GM18909 (cell line): ENCODE results near the gene MED8.
"Not testable (repeated sequence)": the region's sequence is repeated elsewhere in the genome, so short reads cannot be mapped to it uniquely, and the experiment has no call there.

Experiments used
- ATAC-seq: cut with Tn5 transposase; IDR thresholded peaks from one replicate; pipeline ENCODE4 v1.9.1; 2021; ENCODE audit warnings: mild to moderate bottlenecking; ENCODE audit not compliant: unreplicated experiment, poor library complexity

The MED8 gene

DNA sequence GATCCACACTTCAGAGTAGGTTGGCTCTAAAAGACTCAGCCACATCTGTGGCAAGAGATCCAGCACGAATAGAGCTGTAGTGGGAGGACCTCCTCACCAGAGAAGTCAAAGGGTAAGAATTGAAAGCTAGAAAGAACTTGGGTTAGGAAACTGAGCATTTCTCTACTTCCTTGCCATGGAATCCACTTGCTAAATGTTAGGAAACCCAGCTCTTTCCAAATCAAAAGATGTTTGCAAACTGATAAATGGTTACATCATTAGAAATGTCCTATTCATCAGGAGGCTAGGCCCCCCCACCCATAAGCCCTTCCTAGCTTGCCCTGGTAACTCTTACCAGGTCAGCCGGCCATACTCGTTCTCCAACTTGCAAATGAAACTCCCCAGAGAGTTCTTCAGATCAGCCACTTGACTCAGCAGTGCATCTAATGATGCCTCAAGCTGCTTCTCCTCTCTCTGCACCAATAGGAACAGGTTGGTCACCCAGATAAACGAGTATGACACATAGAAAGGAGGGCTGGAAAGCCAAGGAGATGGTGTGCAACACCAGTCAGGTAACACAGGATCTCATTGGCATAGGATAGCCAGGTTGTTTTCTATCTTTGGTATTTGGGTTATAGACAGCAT, 1.5 kb downstream of the MED8 start:
- ATAC-seq, result no peak

DNA sequence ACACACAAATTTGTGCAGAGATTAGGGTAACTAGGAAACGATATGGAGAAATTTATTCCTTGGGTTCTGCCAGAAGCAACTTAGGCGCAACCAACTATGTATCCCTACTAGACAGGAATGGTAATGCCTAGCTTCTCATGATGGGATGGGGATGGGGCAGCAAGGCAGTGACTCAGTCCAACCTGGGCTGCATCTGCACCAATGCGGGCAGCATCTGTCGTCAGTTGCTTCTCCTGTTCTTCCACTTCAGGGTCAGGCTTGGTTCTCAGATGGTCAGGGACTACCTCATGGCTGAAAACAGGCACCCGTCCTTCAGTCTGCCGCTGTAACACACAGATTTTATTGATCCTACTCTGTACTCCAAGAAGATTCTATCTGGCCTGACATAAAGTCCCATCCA, 2.9 kb downstream of the MED8 start:
- no peak for ATAC-seq

DNA sequence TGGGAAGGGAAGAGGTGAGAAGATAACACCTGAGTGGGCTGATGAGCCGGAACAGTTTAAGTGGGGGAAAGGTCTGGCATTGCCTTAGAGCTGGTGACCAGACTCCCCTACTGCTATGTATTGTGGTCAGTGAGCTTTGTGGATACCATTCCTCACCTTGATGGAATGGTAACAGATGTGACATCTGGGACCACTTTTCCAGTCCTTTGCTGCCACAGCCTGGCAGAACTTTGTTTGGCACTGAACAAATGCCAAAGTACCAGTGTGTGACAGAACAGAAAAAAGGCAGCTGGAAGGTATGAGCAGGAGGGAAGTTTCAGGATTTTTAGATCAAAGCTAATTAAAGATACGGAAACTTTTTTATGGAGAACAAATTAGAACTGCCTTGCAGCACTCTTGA, 6.2 kb downstream of the MED8 start:
- ATAC-seq, result no peak

DNA sequence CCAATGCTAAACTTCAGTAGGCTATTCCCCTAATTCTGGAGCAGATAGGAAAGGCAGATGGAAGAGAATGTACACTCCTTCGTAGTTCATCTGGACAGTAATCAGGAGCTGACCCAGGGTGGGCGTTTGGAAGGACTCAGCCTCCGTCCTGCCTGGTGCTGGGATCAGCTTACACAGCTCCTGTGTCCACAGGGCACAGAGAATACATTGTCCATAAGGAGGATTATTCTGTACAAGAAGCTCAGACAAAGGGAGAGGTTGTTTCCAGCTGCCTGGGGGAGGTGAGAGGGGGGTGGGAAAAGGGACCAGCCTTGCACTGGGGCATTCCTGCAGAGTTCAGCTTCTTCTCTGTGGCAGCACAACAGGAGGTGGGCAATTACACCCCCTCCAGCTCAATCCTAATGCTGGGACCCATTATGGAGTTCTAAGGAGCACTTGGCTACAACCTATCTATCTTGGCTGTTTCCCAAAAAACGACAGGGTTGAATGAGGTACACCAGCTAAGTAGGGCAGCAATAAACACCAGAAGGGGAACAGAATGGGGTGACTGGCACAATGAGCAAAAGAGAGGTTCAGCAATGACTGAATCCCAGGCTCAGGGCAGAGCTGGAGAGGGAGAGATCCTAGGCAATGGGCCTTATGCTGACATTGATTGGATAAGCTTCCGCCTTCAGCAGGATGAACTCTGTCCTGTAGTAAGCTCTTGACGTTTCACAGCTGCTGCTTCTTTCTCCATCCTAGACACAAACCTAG, 7.4 kb downstream of the MED8 start:
- no peak for ATAC-seq

DNA sequence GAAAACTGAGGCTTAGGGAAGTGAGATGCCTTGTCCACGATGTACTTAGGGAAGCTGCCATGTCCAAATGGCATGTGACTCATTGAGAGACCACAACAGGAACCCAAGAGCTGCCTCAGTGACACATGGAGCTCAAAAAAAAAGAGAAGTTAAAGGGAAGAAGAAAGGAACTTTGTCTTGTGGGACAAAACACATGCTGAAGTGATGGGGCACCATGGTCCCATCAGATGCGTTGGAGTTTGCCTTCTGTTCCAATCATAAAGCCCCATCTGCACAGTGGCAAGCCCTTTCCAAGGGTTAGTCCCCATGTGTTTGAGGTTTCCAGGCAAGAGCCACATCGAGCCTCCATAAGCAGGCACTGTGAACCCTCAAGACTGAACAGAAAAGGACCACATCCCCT, 8.0 kb downstream of the MED8 start:
- no peak for ATAC-seq

DNA sequence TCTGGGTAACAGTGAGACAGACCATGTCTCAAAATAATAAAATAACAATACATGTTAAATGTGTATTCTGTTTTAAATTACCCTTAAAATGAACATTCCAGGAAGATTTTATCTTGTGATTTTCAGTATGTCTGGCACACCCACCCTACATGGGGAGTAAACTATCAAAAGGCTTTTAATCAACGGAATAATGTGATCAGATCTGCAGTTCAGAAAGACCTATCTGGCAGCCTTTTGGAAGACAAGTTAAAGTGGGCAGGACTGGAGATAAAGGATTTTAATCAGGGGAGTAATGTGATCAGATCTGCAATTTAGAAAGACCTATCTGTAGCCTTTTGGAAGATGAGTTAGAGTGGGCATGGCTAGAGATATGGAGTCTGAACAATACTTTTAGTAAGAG, 10.1 kb downstream of the MED8 start:
- no peak for ATAC-seq

DNA sequence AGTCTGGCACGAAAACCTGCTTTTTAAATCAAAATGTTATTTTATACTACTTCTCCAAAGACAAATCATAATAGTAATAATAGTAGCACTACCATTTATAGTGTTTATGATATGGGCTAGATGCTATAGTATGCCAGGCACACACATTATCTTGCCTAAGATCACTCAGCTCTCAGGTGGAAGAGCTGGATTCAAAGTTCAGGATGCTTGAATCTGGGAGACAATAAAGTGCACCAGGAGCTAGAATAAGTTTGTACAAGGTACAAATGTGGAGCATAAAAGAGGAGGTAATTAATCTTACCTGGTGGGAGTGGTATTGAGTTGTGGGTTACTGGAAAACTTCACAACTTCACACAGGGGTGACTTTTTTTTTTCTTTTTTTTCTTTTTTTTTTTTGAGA, 11.8 kb downstream of the MED8 start:
- ATAC-seq, result no peak

DNA sequence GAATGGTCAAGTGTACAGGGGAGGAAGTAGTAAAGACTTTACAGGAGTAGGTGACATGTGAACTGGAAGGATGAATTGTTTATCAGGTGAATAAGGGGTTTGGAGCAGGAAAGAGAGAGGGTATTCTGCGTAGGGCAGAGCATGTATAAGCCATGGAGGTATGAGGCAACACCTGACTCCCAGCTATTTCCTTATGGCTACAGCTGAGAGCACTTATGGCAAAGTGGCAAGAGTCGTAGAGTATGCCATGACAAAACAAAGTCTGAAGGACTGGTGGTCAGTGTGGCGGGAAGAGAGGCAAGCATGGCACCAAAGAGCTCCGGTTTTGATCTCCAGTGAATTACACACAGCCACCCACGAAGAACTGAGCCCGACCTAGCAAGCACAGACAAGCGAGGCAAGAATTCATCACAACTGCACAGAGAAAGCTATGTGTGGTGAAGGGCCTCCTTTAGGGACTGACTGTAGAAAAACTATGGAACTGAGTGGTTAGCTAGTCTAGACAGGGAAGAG, 12.8 kb downstream of the MED8 start:
- no peak for ATAC-seq

DNA sequence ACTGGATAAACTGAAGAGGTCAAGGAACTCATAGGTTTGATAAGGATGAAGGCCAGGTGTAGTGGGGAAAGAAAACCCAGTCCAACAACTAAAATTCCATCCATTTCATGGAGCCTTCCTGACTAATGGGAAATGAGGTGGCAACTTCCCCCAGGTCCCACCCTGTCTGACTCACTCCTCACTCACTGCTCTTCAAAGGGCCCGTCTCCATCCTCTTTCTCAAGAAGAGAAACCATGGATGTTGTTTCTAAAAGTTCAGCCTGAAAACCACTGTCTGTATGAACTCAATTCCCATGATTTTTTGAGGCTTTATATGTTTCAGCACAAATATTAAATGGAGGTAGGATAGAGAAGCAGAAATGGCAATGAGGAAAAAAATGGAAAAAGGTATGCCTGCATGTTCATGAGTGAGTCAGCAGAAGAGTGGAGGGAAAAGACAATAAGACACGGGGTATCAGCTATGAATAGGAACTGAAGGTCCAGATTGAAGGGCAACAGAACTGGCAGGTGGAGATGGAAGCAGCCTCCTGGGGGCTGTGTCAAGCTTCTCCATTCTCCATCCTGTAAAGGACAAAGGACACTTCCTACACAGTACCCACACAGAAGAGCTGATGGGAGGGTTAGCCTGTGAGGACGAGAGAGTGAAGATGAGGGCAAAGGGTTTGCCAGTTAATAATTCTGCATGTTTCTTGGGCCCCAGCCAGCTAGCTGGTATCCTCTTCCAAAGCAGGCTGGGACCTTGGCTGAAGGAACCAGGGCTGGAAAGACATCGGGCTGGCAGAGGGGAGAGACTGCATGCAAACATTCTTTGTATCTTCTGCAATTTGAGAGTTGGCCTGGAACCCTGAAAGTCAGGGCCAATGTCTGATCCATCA, 16.3 kb downstream of the MED8 start:
- no peak for ATAC-seq

DNA sequence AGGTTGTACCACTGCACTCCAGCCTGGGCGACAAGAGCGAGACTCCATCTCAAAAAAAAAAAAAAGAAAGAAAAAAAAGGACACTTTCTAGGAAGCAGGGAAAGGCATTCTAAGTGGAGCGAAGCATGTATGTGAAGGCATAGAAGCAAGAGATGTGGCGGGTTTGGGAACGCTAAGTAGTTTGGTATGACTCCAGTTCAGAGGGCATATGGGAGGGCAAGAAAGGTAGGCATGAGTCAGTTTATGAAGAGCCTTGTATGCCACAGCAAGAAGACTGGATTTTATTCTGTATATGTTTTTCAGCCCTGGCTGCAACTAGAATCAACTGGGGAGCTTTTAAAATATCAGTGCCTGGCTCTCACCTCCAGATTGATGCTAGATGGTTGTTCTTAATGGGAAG, 17.4 kb downstream of the MED8 start:
- no peak for ATAC-seq

DNA sequence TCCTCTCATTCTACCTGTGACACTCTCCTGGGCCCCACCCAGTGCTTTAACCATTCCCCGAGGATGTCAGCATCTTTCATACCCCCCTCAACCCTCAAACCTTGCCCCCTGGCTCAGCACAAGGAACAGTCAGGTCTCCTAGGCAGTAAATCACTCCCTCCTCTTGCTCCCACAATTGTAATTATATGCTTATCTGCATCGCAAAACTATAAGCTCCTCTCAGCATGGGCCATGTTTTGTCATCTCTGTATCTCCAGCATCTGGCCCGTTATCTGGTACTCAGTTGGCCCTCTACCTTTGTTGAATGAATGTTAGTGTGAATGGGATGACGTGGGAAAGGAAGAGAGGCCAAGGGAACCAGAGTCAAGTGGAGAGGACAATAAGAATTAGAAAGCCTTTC, 19.0 kb downstream of the MED8 start:
- no peak for ATAC-seq

DNA sequence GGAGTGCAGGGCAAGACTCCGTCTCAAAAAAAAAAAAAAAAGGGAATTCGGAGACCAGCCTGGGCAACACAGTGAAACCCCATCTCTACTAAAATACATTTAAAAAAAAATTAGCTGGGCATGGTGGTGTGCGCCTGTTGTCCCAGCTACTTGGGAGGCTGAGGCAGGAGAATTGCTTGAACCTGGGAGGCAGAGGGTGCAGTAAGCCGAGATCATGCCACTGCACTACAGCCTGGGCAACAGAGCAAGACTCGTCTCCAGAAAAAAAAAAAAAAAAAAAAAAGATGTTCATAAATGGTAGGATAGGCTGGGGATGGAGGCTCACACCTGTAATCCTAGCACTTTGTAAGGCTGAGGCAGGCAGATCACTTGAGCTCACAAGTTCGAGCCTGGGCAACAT, 19.8 kb downstream of the MED8 start:
- not testable (repeated sequence) for ATAC-seq

DNA sequence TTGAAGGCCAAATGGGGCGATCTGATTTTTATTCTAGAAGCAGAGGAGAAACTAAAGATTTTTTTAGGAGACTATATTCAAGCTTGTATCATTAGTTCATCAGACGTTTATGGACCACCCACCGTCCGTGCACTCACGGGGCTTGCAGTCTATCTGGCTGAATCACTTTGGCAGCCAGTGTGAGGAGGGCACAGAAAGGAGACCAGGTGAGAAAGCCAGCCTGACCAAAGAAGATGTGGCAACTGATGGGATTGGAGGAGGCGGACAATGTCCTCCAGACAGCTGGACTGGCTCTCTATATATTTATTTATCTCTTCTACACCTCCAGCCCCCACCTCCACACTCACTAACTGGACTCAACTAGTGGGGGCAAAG, 21.0 kb downstream of the MED8 start:
- ATAC-seq, result peak; percentile 2

DNA sequence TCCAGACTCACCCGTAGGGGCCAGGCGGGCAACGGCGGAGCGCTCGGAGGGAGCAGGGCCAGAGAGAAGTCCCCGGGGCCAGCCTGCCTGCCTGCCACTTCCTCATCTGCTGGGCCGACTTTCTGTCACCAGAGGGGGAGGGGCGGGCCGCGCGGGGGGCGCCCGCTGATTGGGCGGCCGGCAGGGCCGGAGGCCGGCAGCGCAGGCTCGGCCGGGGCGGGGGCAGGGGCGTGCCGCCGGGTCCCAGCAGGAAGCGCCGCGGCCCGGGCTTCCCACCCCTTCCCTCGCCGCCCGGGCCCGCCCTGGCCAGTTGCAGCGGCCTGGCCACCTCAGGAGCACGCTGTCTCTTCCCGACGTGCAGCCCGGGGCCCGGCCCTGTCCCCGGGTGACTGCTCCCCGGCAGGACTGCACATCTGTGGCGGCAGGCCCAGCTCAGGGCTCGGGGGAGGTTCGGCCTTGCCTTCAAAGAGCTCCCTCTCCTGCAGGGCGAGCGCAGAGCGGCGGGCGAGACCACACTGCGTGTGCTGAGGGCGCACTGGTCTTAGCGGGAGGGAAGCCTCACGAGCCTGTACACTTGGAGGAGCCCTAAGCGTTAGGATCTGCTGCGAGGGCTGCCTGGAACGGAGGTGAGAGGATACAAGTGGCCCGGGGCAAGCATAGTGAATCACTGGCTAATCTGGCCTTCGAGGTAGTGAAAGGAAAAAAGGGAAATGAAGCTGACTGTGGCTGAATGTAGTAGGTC, 21.5 kb downstream of the MED8 start, which contains the start of gene ELOVL1:
Gene ELOVL1, minus strand, starts transcription at position 108 of the 742 bp plus-strand sequence. CDS start 2,402 bp downstream, outside the sequence.
- ATAC-seq, result peak; percentile 75

DNA sequence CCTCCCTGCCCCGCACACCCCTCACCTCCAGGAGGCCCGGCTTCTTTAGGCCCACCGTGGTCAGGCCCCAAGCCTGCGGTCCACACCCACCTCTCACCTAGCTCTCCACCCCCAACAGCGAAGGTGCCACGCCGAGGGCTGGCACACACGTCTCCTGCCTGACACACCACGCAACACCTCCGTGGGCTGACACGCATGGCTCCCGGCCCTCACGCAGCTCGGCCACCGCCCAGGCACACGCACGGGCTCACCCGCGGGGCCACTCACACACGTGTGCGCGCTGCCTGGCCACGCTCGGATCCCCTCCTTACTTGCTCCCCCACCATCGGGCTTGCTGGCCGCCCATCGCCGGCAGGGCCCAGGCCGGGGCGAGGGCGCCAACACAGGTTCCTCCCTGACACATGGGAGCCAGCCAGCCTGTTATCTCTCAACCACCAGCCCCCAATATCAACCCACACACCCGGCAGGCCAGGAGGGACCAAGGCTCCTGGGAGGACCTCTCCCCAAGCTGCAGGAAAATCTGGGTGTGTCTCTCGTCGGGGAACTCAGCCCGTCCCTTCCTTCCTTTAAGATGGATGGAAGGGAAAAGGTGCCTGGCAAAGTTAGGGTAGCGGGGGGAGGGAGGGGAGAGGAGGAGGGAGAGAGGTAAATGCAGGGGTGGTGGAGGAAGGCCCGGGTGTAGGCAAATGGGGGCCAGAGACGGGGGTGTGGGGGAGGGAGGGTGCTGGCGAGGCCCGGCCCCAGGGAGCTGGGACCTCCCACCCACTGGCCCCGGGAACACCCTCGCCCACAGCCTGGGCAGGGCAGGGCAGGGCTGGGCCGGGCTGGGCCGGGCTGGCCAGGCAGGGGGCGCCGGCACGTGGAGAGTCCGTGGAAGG, 22.3 kb downstream of the MED8 start:
- ATAC-seq, result peak; percentile 44

DNA sequence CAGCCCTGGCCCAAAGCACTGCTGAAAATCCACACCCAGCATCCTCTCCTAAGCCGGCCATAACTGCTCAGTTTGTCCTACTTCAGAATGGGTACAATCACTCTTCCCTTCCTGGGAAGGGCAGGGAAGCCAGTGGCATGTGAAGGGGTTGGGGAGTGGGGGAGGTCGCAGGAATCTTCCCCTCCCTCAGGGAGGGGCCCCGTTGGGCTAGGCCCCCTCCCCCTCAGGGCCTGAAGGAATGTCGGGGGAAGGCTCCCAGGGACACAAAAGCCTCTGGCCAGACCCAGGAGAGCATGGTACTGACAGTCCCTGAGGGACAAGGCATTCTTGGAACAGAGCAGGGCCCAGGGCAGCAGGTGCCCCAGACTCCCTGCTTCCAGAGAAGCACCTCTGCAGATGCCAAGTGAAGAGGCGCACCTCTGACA, 23.0 kb downstream of the MED8 start:
- ATAC-seq, result no peak

DNA sequence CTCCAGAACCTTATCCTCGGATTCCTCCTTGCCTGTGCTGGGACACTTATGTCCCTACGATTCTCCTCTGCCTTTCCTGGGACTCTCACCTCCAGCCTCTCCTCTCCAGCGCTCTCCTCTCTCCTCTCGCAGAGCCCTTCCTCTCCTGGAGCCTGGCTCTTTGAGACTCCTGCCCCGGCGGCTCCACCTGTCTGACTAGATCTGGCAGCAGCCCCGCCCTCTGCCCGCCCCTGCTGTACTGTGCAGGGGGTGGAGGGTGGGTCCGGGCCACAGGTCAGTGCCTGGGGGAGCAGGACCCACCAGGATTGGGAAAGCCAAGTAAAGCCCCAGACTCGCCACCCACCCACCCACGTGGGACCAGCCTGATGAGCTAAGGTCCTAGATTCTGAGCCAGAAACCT, 23.4 kb downstream of the MED8 start:
- ATAC-seq, result no peak

DNA sequence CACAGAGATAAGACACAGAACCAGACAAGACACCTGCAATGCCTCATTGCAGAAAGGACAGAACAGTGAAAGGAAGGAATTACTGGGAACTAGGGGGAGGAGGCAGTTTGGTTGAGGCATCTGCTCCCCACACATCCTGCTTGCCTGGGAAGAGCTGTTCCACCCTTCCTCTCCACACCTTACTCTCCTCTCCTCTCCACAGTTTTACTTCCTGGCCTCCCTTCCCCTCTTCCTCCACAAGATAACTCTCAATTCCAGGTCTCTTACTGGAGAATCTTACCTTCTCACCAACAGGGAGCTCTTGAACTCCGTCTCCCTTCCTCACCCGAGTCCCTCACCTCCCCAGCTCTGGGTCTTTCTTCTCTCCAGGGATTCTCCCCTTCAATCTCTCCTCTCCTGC, 23.9 kb downstream of the MED8 start:
- no peak for ATAC-seq

DNA sequence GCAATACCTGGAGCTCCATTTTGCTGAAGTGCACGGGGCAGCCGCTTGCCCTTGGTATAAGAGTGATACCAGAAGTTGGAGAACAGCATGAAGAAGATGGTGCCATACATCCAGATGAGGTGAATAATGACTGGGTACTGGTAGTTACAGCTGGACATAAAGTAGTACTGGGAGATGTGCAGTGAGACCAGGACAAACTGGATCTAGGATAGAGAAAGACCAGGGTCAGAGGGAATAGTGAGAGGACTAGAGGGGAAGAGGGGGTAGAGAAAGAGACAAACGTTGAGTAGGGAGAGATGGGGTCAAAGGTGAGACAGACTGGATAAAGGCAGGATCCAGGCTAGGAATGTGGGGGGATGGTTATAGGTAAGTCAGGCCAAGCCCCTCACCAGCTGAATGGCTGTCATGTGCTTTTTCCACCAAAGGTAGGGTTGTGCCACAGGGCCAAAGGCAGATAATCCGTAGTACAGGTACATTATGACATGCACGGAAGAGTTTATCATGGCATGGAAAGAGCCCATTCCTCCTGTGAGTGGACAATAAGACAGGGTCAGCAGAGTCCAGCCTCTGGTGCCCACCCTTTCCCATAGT, 25.6 kb downstream of the MED8 start:
- no peak for ATAC-seq
